GM12878 (cell line): ENCODE results near the gene PI16. TPM values are rescaled to one million over a fixed set of nuclear protein-coding genes. Genes with fewer than 3 reads are reported as not detected.
"Not testable (repeated sequence)": the region's sequence is repeated elsewhere in the genome, so short reads cannot be mapped to it uniquely, and the experiment has no call there.

Source experiments
- ATAC-seq: fragments of 200-7000 bp; cut with Tn5 transposase; 3 replicates; pipeline ENCODE4 v1.9.1; 2020; ENCODE audit warnings: mild to moderate bottlenecking, moderate library complexity
- BruUV-seq: library from RNA; stranded (reverse); fragments of 400-500 nt; replicated peaks from 2 replicates; lab custom pipeline; 2021; lab: Mats Ljungman, UMichigan
- CTCF ChIA-PET: fragments of 300-600 bp; sonication (Branson Sonifier 250); formaldehyde crosslinking; extraction: SDS; loops from one replicate; lab custom pipeline; 2021; ENCODE audit warnings: inconsistent platforms; lab: Yijun Ruan, JAX
- POLR2A ChIA-PET: fragments of 350-600 bp; formaldehyde crosslinking; extraction: SDS; loops from one replicate; lab custom pipeline; 2021; ENCODE audit warnings: inconsistent platforms; lab: Charles Lee
- RAD21 ChIA-PET: fragments of 300-600 bp; sonication (Branson Sonifier 250); formaldehyde crosslinking; loops from one replicate; lab custom pipeline; 2023; ENCODE audit warnings: antibody characterized with exemption; ENCODE audit not compliant: unreplicated experiment; lab: Charles Lee
- SMC1A ChIA-PET: fragments of 300-600 bp; sonication (Branson Sonifier 250); formaldehyde crosslinking; loops from one replicate; lab custom pipeline; 2023; ENCODE audit not compliant: unreplicated experiment, uncharacterized antibody; lab: Charles Lee
- DNase-seq: peaks from one replicate; pipeline ENCODE4 v3.0.0-alpha.2; 2011; ENCODE audit warnings: low read depth, low spot score
- FAIRE-seq: peaks from 3 replicates; lab custom pipeline; 2011; peaks lifted over from hg19 to GRCh38; lab: Jason Lieb, UNC
- H2AFZ ChIP-seq: 2 replicates; pipeline ENCODE4 v1.6.0; 2011; ENCODE audit warnings: low read depth, low read length, control low read depth; ENCODE audit not compliant: control insufficient read depth
- H3K27ac ChIP-seq: 2 replicates; pipeline ENCODE4 v1.5.1; 2011; ENCODE audit warnings: control low read depth; ENCODE audit not compliant: control insufficient read depth, insufficient read depth
- H3K27me3 ChIP-seq, 2 experiments: replicated peaks in 1 of 2; 2 replicates each; pipeline versions ENCODE4 v1.6.0 to v1.6.1; 2011; ENCODE audit warnings: low read length in 1 of 2; ENCODE audit not compliant: control insufficient read depth in 2 of 2, insufficient read depth in 2 of 2
- H3K36me3 ChIP-seq, 2 experiments: 2 replicates each; pipeline ENCODE4 v1.5.1; 2011; ENCODE audit warnings: low read length in 1 of 2; ENCODE audit not compliant: control insufficient read depth in 2 of 2, insufficient read depth in 2 of 2
- H3K4me1 ChIP-seq: 2 replicates; pipeline ENCODE4 v1.6.1; 2011; ENCODE audit warnings: mild to moderate bottlenecking, low read length, moderate library complexity, mixed read lengths; ENCODE audit not compliant: control insufficient read depth, insufficient read depth
- H3K4me2 ChIP-seq: 2 replicates; pipeline ENCODE4 v1.6.0; 2011; ENCODE audit warnings: control low read depth; ENCODE audit not compliant: control insufficient read depth, insufficient read depth
- H3K4me3 ChIP-seq: fragments of 200-600 bp; sonication (generic); 2 replicates; pipeline ENCODE4 v1.5.1; 2016
- H3K79me2 ChIP-seq: 2 replicates; pipeline ENCODE4 v1.6.0; 2011; ENCODE audit warnings: low read length; ENCODE audit not compliant: control insufficient read depth, insufficient read depth
- H3K9ac ChIP-seq: 2 replicates; pipeline ENCODE4 v1.8.0; 2011; ENCODE audit warnings: low read length, control low read depth, mixed read lengths; ENCODE audit not compliant: control insufficient read depth, insufficient read depth
- H3K9me3 ChIP-seq: replicated peaks from 3 replicates; pipeline ENCODE4 v1.5.1; 2011; ENCODE audit warnings: mild to moderate bottlenecking, low read length; ENCODE audit not compliant: control insufficient read depth, insufficient read depth
- H4K20me1 ChIP-seq: 2 replicates; pipeline ENCODE4 v1.6.0; 2011; ENCODE audit not compliant: control insufficient read depth, insufficient read depth
- BRCA1 ChIP-seq: IDR thresholded peaks from 2 replicates; pipeline ENCODE4 v1.6.1; 2011; ENCODE audit warnings: low read depth, low read length, improper control_type of control experiment
- CEBPZ ChIP-seq: fragments of 150-350 bp; IDR thresholded peaks from 2 replicates; pipeline ENCODE4 v1.6.1; 2016; ENCODE audit warnings: low read depth, low read length
- E4F1 ChIP-seq: fragments of 450-650 bp; IDR thresholded peaks from 2 replicates; pipeline ENCODE4 v1.6.1; 2018; ENCODE audit warnings: borderline replicate concordance, mild to moderate bottlenecking; ENCODE audit not compliant: partially characterized antibody
- HCFC1 ChIP-seq: fragments of 150-350 bp; IDR thresholded peaks from 2 replicates; pipeline ENCODE4 v1.6.1; 2014; ENCODE audit warnings: low read length
- JUNB ChIP-seq: IDR thresholded peaks from 2 replicates; pipeline ENCODE4 v1.6.1; 2016; ENCODE audit warnings: antibody characterized with exemption, mild to moderate bottlenecking
- MYB ChIP-seq: fragments of 150-350 bp; IDR thresholded peaks from 2 replicates; pipeline ENCODE4 v1.6.1; 2014; ENCODE audit warnings: mild to moderate bottlenecking, low read depth, low read length, borderline replicate concordance
- RBBP5 ChIP-seq: fragments of 200-600 bp; sonication (generic); conservative IDR thresholded peaks from 2 replicates; pipeline ENCODE4 v1.6.1; 2016
- SMC3 ChIP-seq: IDR thresholded peaks from 2 replicates; pipeline ENCODE4 v1.6.1; 2011; ENCODE audit warnings: low read length, improper control_type of control experiment, borderline replicate concordance
- SREBF1 ChIP-seq: IDR thresholded peaks from 2 replicates; pipeline ENCODE4 v1.6.1; 2012; ENCODE audit warnings: mild to moderate bottlenecking, low read length
- WGBS: methylation state at CpG from one replicate; pipeline ENCODE4 v1.1.6; 2016; ENCODE audit warnings: low lambda C conversion rate; ENCODE audit not compliant: insufficient replicate concordance, insufficient coverage; ENCODE audit errors: missing lambda C conversion rate; 5-methylcytosine and 5-hydroxymethylcytosine counted together
- in situ Hi-C: fragments of 300-500 bp; cut with MboI; formaldehyde crosslinking; loops from 9 replicates; pipeline ENCODE4 v1.14.3; 2018; ENCODE audit warnings: mixed read lengths
- intact Hi-C: fragments of 100-400 bp; cut with micrococcal nuclease; formaldehyde crosslinking; loops from one replicate; pipeline ENCODE4 v1.14.2; 2022; ENCODE audit not compliant: unreplicated experiment
- polyA plus RNA-seq, 11 experiments: library from polyadenylated mRNA; depleted of rRNA in 4 of 11; unstranded in 6 of 11; stranded (reverse) in 5 of 11; fragments of >200 nt; fragmentation: Nextera tagmentation in 4 of 11; fragmentation: Illumina TruSeq in 1 of 11; extraction: Ambion mirVana in 4 of 11; extraction: Trizol in 1 of 11; gene quantifications; 1 replicate in 1 of 11; 2 replicates in 10 of 11; pipeline versions ENCODE4 v1.2.1 to v1.2.3, GENCODE V29; 2011 to 2016; ENCODE audit warnings: inconsistent platforms in 2 of 11, missing spikeins in 2 of 11, low read depth in 1 of 11
- total RNA-seq, 4 experiments: library from RNA; depleted of rRNA in 3 of 4; stranded (reverse); fragments of >200 nt in 3 of 4; fragmentation: Illumina TruSeq in 1 of 4; extraction: Trizol in 1 of 4; gene quantifications; 2 replicates each; pipeline versions ENCODE4 v1.2.1 to v1.2.3, GENCODE V29; 2013 to 2021

The PI16 gene
- total and polyA plus RNA-seq, 10 of the 15 experiments (the other 5 are each of a cell fraction or from before 2014, with no cell fraction given) = 0.08 to 0.12 TPM; not detected in 8

DNA sequence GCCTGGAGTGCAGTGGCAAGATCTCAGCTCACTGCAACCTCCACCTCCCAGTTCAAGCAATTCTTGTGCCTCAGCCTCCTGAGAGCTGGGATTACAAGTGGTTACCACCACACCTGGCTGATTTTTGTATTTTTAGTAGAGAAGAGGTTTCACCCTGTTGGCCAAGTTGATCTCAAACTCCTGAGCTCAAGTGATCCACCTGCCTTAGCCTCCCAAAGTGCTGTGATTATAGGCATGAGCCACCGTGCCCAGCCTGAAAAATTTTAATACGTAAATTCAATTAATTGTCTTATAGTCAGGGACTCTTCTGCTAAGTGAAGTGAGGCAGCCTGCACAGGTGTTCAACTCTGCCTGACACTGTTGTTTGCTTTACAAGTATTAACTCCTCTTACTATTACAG is 35.9 kb downstream of the PI16 start:
- H3K9ac ChIP-seq, H3K4me2 ChIP-seq, POLR2A ChIA-PET, H2AFZ ChIP-seq, in situ Hi-C loops, H3K79me2 ChIP-seq, RAD21 ChIA-PET, BruUV-seq, intact Hi-C loops, H3K4me1 ChIP-seq, ATAC-seq, H3K9me3 ChIP-seq, H3K4me3 ChIP-seq, H4K20me1 ChIP-seq, H3K27ac ChIP-seq, FAIRE-seq, DNase-seq, H3K36me3 ChIP-seq, H3K27me3 ChIP-seq: not testable (repeated sequence)
- ChIA-PET CTCF (interaction anchor here (1.0 to 2.1 kb wide), 4 partner anchors 10 to 27 kb away, joined by 3 to 7 read pairs (median 5); no protein-coding TSS in a partner anchor), SMC1A (interaction anchor here (1.0 to 1.8 kb wide), 3 partner anchors 11 to 105 kb away, joined by 4 to 6 read pairs (median 4); partner anchors contain the start of gene C6orf89)
- WGBS = 51% methylated on average over 2 of the region's 2 CpGs

GRCh38 chr6:36997811-36998722 is 43.5 kb downstream of the PI16 start:
- intact Hi-C loops = no loop called here
- ATAC-seq = no peak
- TF ChIP-seq HCFC1 = no peak
- no peak for TF ChIP-seq SREBF1
- no peak for TF ChIP-seq JUNB
- TF ChIP-seq SMC3 = no peak
- TF ChIP-seq BRCA1 = no peak
- TF ChIP-seq E4F1 = no peak
- no peak for TF ChIP-seq RBBP5
- no peak for TF ChIP-seq CEBPZ
- TF ChIP-seq MYB = no peak

More at GRCh38 chr6:36997811-36998722, 43.5 kb downstream of the PI16 start:
- Histone ChIP-seq H3K79me2 (no peaks in the 10 kb centered on the region), H3K36me3 (no peaks in the 10 kb centered on the region), H3K9me3 (no peaks in the 10 kb centered on the region), H3K4me3 (no peak overlapping the region), H2AFZ (no peak overlapping the region), H3K27ac (no peak overlapping the region), H3K4me2 (no peak overlapping the region), H3K9ac (no peak overlapping the region), H4K20me1 (no peaks in the 10 kb centered on the region), H3K27me3 (no peaks in the 10 kb centered on the region), H3K4me1 (no peaks in the 10 kb centered on the region)
- CTCF ChIA-PET = no interaction called here
- SMC1A ChIA-PET = no interaction called here
- RAD21 ChIA-PET = no interaction called here
- DNase-seq (no peak), FAIRE-seq (no peak)
- no TSS peak for BruUV-seq
- WGBS = 59% methylated on average over 18 of the region's 18 CpGs
- in situ Hi-C loops = no loop called here
- POLR2A ChIA-PET = no interaction called here
